PC-9 (cell line): ENCODE measurements around the gene FRMD6. TPM values are rescaled to one million over a fixed set of nuclear protein-coding genes. Genes with fewer than 3 reads are reported as not detected.
"Not testable (repeated sequence)": the region's sequence is repeated elsewhere in the genome, so short reads cannot be mapped to it uniquely, and the experiment has no call there.

Source experiments
- BruUV-seq: library from RNA; stranded (reverse); fragments of 400-500 nt; replicated peaks from 2 replicates; lab custom pipeline; 2021; lab: Mats Ljungman, UMichigan
- CTCF ChIA-PET: fragments of 300-600 bp; sonication (Branson Sonifier 250); formaldehyde crosslinking; loops from one replicate; lab custom pipeline; 2022; ENCODE audit warnings: antibody characterized with exemption; lab: Charles Lee
- POLR2A ChIA-PET: fragments of 300-600 bp; sonication (Branson Sonifier 250); formaldehyde crosslinking; loops from one replicate; lab custom pipeline; 2022; ENCODE audit warnings: antibody characterized with exemption; ENCODE audit not compliant: unreplicated experiment; lab: Charles Lee
- DNase-seq, 2 experiments: peaks; one replicate each; pipeline versions ENCODE4 v3.0.0 to v3.0.0-alpha.2; 2015 to 2022; ENCODE audit warnings: mixed read lengths in 1 of 2
- H2AFZ ChIP-seq: fragments of 200-600 bp; sonication (generic); 2 replicates; pipeline ENCODE4 v1.8.1; 2017; ENCODE audit warnings: antibody characterized with exemption
- H3F3A ChIP-seq: fragments of 200-600 bp; sonication (generic); 2 replicates; pipeline ENCODE4 v1.8.1; 2017; ENCODE audit warnings: antibody characterized with exemption, mild to moderate bottlenecking, low read depth; ENCODE audit not compliant: insufficient read depth
- H3K27ac ChIP-seq: fragments of 200-600 bp; sonication (generic); 2 replicates; pipeline ENCODE4 v1.6.1; 2016; ENCODE audit warnings: mixed run types
- H3K27me3 ChIP-seq: fragments of 200-600 bp; sonication (generic); 2 replicates; pipeline ENCODE4 v1.6.1; 2016; ENCODE audit warnings: low read depth, mixed run types; ENCODE audit not compliant: insufficient read depth
- H3K36me3 ChIP-seq: fragments of 200-600 bp; sonication (generic); 2 replicates; pipeline ENCODE4 v1.6.1; 2016; ENCODE audit warnings: low read depth, mixed run types
- H3K4me1 ChIP-seq: fragments of 200-600 bp; sonication (generic); replicated peaks from 2 replicates; pipeline ENCODE4 v1.6.1; 2016; ENCODE audit warnings: mixed run types; ENCODE audit not compliant: insufficient read depth
- H3K4me2 ChIP-seq: fragments of 200-600 bp; sonication (generic); 2 replicates; pipeline ENCODE4 v1.6.1; 2017; ENCODE audit warnings: mixed run types
- H3K4me3 ChIP-seq: fragments of 200-600 bp; sonication (generic); 2 replicates; pipeline ENCODE4 v1.6.1; 2016; ENCODE audit warnings: mixed run types
- H3K79me2 ChIP-seq: fragments of 200-600 bp; sonication (generic); 2 replicates; pipeline ENCODE4 v1.6.1; 2017; ENCODE audit warnings: low read depth, mixed run types
- H3K9me2 ChIP-seq: fragments of 200-600 bp; sonication (generic); 2 replicates; pipeline ENCODE4 v1.8.1; 2017; ENCODE audit warnings: mild to moderate bottlenecking; ENCODE audit not compliant: insufficient read depth
- H3K9me3 ChIP-seq: fragments of 200-600 bp; sonication (generic); 2 replicates; pipeline ENCODE4 v1.8.1; 2016; ENCODE audit warnings: low read depth; ENCODE audit not compliant: insufficient read depth
- H4K20me1 ChIP-seq: fragments of 200-600 bp; sonication (generic); 2 replicates; pipeline ENCODE4 v1.8.1; 2017; ENCODE audit not compliant: insufficient read depth
- CTCF ChIP-seq: fragments of 200-600 bp; sonication (generic); conservative IDR thresholded peaks from 2 replicates; pipeline ENCODE4 v1.6.1; 2017; ENCODE audit warnings: mixed run types, antibody characterized with exemption, mild to moderate bottlenecking, moderate library complexity
- EZH2 ChIP-seq: fragments of 200-600 bp; sonication (generic); IDR thresholded peaks from 2 replicates; pipeline ENCODE4 v1.8.0; 2017; ENCODE audit warnings: antibody characterized with exemption, low read depth
- intact Hi-C: fragments of 100-400 bp; cut with micrococcal nuclease; formaldehyde crosslinking; loops from one replicate; pipeline ENCODE4 v1.10.0; 2022; ENCODE audit not compliant: unreplicated experiment
- total RNA-seq: library from RNA; stranded (reverse); gene quantifications from 2 replicates; pipeline ENCODE4 v1.2.3, GENCODE V29; 2021

FRMD6 gene
- total RNA-seq, 1 experiment from 2014 or later = 42.9 TPM

- BruUV-seq, H3K9me3 ChIP-seq, H3K4me2 ChIP-seq, H2AFZ ChIP-seq, H3K9me2 ChIP-seq, H3K4me1 ChIP-seq, intact Hi-C loops, H3K36me3 ChIP-seq, H3K27ac ChIP-seq, H3K79me2 ChIP-seq, H3K4me3 ChIP-seq, POLR2A ChIA-PET, CTCF ChIA-PET, H3F3A ChIP-seq, H3K27me3 ChIP-seq, DNase-seq, H4K20me1 ChIP-seq: not testable (repeated sequence)
Measured at GRCh38 chr14:51769261-51769660, 117.6 kb downstream of the FRMD6 start.

- no peak for DNase-seq
- H3K27me3 ChIP-seq = no peaks in the 10 kb centered on the region
- BruUV-seq = no TSS peak
- ChIA-PET POLR2A (no interaction called here), CTCF (no interaction called here)
- no peak overlapping the region for H3K4me3 ChIP-seq
- H3K4me2 ChIP-seq = no peak overlapping the region
- no peak for TF ChIP-seq CTCF
- no peak overlapping the region for H2AFZ ChIP-seq
- 0 out of 2 replicates have a peak, but pooled peaks cover 3% of the 10 kb centered on the region for H3F3A ChIP-seq
- no peaks in the 10 kb centered on the region for H3K4me1 ChIP-seq
- H4K20me1 ChIP-seq = no peaks in the 10 kb centered on the region
- H3K27ac ChIP-seq = no peak overlapping the region
- intact Hi-C loops = no loop called here
- H3K36me3 ChIP-seq = no peaks in the 10 kb centered on the region
- no peaks in the 10 kb centered on the region for H3K79me2 ChIP-seq
- no peaks in the 10 kb centered on the region for H3K9me2 ChIP-seq
- H3K9me3 ChIP-seq = no peaks in the 10 kb centered on the region
Measured at GRCh38 chr14:51774209-51774608, 122.5 kb downstream of the FRMD6 start.

GRCh38 chr14:51776102-51776894, 124.6 kb downstream of the FRMD6 start:
- DNase-seq = peak; percentile 74 to 79
- H3K4me3 ChIP-seq = peak overlapping the region; percentile 64

More at GRCh38 chr14:51776102-51776894, 124.6 kb downstream of the FRMD6 start:
- H3F3A ChIP-seq = 0 out of 2 replicates have a peak, but pooled peaks cover 3% of the 10 kb centered on the region
- BruUV-seq = no TSS peak
- 0 out of 2 replicates have a peak overlapping the region, but pooled peaks have one; percentile 9 for H3K27ac ChIP-seq
- H3K79me2 ChIP-seq = no peaks in the 10 kb centered on the region
- no peaks in the 10 kb centered on the region for H4K20me1 ChIP-seq
- intact Hi-C loops = loop anchor here (1.0 to 5.0 kb wide), 4 partner anchors 123 to 493 kb away; no protein-coding TSS in a partner anchor
- no peak for TF ChIP-seq EZH2
- peak; percentile 90 for TF ChIP-seq CTCF
- no peaks in the 10 kb centered on the region for H3K36me3 ChIP-seq
- H2AFZ ChIP-seq = peak overlapping the region; percentile 81
- no peaks in the 10 kb centered on the region for H3K9me2 ChIP-seq
- H3K27me3 ChIP-seq = no peaks in the 10 kb centered on the region
- CTCF ChIA-PET = interaction anchor here (0.6 to 2.6 kb wide), 15 partner anchors 17 to 851 kb away, joined by 3 to 36 read pairs (median 3); partner anchors contain the start of gene FRMD6
- 0 out of 2 replicates have a peak, but pooled peaks cover 4% of the 10 kb centered on the region for H3K4me1 ChIP-seq
- POLR2A ChIA-PET = no interaction called here
- H3K4me2 ChIP-seq = peak overlapping the region; percentile 84
- no peaks in the 10 kb centered on the region for H3K9me3 ChIP-seq
